ENCODE results near the gene GALNT1. TPM values are rescaled to one million over a fixed set of nuclear protein-coding genes. Genes with fewer than 3 reads are reported as not detected.

Gene GALNT1
- total RNA-seq, 1 experiment from 2014 or later: 80.1 TPM

- no peak for TF ChIP-seq FOXP4 (CRISPR knock-in tag; IDR thresholded peaks at IDR 0.05)
Observed at GRCh38 chr18:35755369-35755768, 173.8 kb downstream of the GALNT1 start (continued).

- peaks cover 47% of the 10 kb centered on the region for H3K36me3 Mint-ChIP-seq
- ChIA-PET CTCF (interaction anchor here (0.6 to 2.8 kb wide), 38 partner anchors 11 to 373 kb away, joined by 3 to 28 read pairs (median 4); partner anchors contain the start of genes ELP2, RMP24 and SLC39A6), POLR2A (interaction anchor here (1.0 to 1.2 kb wide), 2 partner anchors 194 to 216 kb away, joined by 3 read pairs; partner anchors contain the start of gene RMP24)
- H3K27me3 Mint-ChIP-seq (ENCODE audit: low read depth): no peaks in the 10 kb centered on the region; the same call in 1 of the 2 replicates
- no peak overlapping the region for H3K27ac Mint-ChIP-seq
- peak; percentile 63 for DNase-seq (ENCODE audit: low spot score)
- peaks cover 50% of the 10 kb centered on the region for H3K9me3 Mint-ChIP-seq
- no peak overlapping the region for H3K4me3 Mint-ChIP-seq
- TF ChIP-seq NR1H2 (CRISPR knock-in tag; IDR thresholded peaks at IDR 0.05): no peak
- TF ChIP-seq CTCF (IDR thresholded peaks at IDR 0.05): peak; percentile 76; the same call in 1 of the 2 replicates
- H3K4me1 Mint-ChIP-seq: peaks cover 26% of the 10 kb centered on the region
- ATAC-seq: peak; percentile 85
Observed at GRCh38 chr18:35756506-35757117, 175.1 kb downstream of the GALNT1 start.

Small RNAs within 50 kb of the gene (microRNA-seq; reads per million reads assigned to microRNA genes)
- not detected for gene MIR3975 (ENCODE audit: borderline number of aligned reads)

Other genes starting within 250 kb of the GALNT1 start
- 56.9 to 59.0 TPM (median 58.3 TPM) in 3 replicates for gene ZNF24, start 237.3 kb upstream of the GALNT1 start, total RNA-seq (2021)
- gene ZNF396, start 204.4 kb upstream of the GALNT1 start, total RNA-seq (2021): 1.0 to 1.9 TPM (median 1.5 TPM) in 3 replicates
- gene INO80C, start 83.8 kb upstream of the GALNT1 start, total RNA-seq (2021): 42.3 to 49.4 TPM (median 45.6 TPM) in 3 replicates

Data from WTC11 (cell line).